BLaER1 (cell line): Measurements from ENCODE around the gene C1QL2.

Experiments used
- H3K27ac ChIP-seq: shearing (Covaris generic); formaldehyde crosslinking; 2 replicates; pipeline ENCODE4 v1.8.1; 2022
- H3K27me3 ChIP-seq: shearing (Covaris generic); formaldehyde crosslinking; 2 replicates; pipeline ENCODE4 v1.8.1; 2022
- H3K36me3 ChIP-seq: shearing (Covaris generic); formaldehyde crosslinking; 2 replicates; pipeline ENCODE4 v1.8.1; 2022
- H3K4me1 ChIP-seq: shearing (Covaris generic); formaldehyde crosslinking; 2 replicates; pipeline ENCODE4 v1.8.1; 2022
- H3K4me2 ChIP-seq: shearing (Covaris generic); formaldehyde crosslinking; 2 replicates; pipeline ENCODE4 v1.8.1; 2022
- H3K4me3 ChIP-seq: shearing (Covaris generic); formaldehyde crosslinking; 2 replicates; pipeline ENCODE4 v1.8.1; 2022
- H3K9ac ChIP-seq: shearing (Covaris generic); formaldehyde crosslinking; 2 replicates; pipeline ENCODE4 v1.8.1; 2022
- H3K9me3 ChIP-seq: shearing (Covaris generic); formaldehyde crosslinking; 2 replicates; pipeline ENCODE4 v1.8.1; 2022
- H4K20me1 ChIP-seq: shearing (Covaris generic); formaldehyde crosslinking; 2 replicates; pipeline ENCODE4 v1.8.1; 2022
- Cebpa-rat ChIP-seq: shearing (Covaris generic); IDR thresholded peaks from 2 replicates; pipeline ENCODE4 v1.8.1; 2022

C1QL2 gene

GRCh38 chr2:119179991-119180390, 21.4 kb upstream of the C1QL2 start:
- no peaks in the 10 kb centered on the region for H3K36me3 ChIP-seq
- H3K4me2 ChIP-seq: no peak overlapping the region
- no peak overlapping the region for H3K4me3 ChIP-seq
- no peak overlapping the region for H3K27ac ChIP-seq
- TF ChIP-seq Cebpa-rat: no peak
- H3K9me3 ChIP-seq: no peaks in the 10 kb centered on the region
- no peak overlapping the region for H3K9ac ChIP-seq
- H4K20me1 ChIP-seq: no peaks in the 10 kb centered on the region
- H3K4me1 ChIP-seq: no peaks in the 10 kb centered on the region
- H3K27me3 ChIP-seq: no peaks in the 10 kb centered on the region

- H4K20me1 ChIP-seq: no peaks in the 10 kb centered on the region
- no peak for TF ChIP-seq Cebpa-rat
- H3K9me3 ChIP-seq: no peaks in the 10 kb centered on the region
- H3K4me2 ChIP-seq: no peak overlapping the region
- no peaks in the 10 kb centered on the region for H3K36me3 ChIP-seq
- no peak overlapping the region for H3K9ac ChIP-seq
- H3K4me3 ChIP-seq: no peak overlapping the region
- H3K27ac ChIP-seq: no peak overlapping the region
- H3K27me3 ChIP-seq: no peaks in the 10 kb centered on the region
- H3K4me1 ChIP-seq: no peaks in the 10 kb centered on the region
These were observed 20.7 kb upstream of the C1QL2 start for GRCh38 chr2:119179202-119179601.

- H3K36me3 ChIP-seq: no peaks in the 10 kb centered on the region
- H3K27me3 ChIP-seq: no peaks in the 10 kb centered on the region
- no peak for TF ChIP-seq Cebpa-rat
- no peaks in the 10 kb centered on the region for H3K4me1 ChIP-seq
- H3K27ac ChIP-seq: no peak overlapping the region
- no peak overlapping the region for H3K4me3 ChIP-seq
- H3K4me2 ChIP-seq: no peak overlapping the region
- H3K9me3 ChIP-seq: no peaks in the 10 kb centered on the region
- no peak overlapping the region for H3K9ac ChIP-seq
- H4K20me1 ChIP-seq: no peaks in the 10 kb centered on the region
These were observed 20.2 kb upstream of the C1QL2 start for GRCh38 chr2:119178776-119179175.

- Histone ChIP-seq H3K4me1 (no peaks in the 10 kb centered on the region), H3K36me3 (no peaks in the 10 kb centered on the region), H3K9me3 (no peaks in the 10 kb centered on the region), H3K4me3 (no peak overlapping the region), H3K9ac (no peak overlapping the region), H4K20me1 (no peaks in the 10 kb centered on the region), H3K4me2 (no peak overlapping the region), H3K27me3 (no peaks in the 10 kb centered on the region), H3K27ac (no peak overlapping the region)
- no peak for TF ChIP-seq Cebpa-rat
These were observed 19.3 kb upstream of the C1QL2 start for GRCh38 chr2:119177838-119178190.

GRCh38 chr2:119177171-119177837, 18.8 kb upstream of the C1QL2 start:
- no peaks in the 10 kb centered on the region for H3K9me3 ChIP-seq
- no peaks in the 10 kb centered on the region for H3K4me1 ChIP-seq
- no peaks in the 10 kb centered on the region for H4K20me1 ChIP-seq
- H3K27me3 ChIP-seq: no peaks in the 10 kb centered on the region
- no peak overlapping the region for H3K4me3 ChIP-seq
- TF ChIP-seq Cebpa-rat: no peak
- H3K4me2 ChIP-seq: no peak overlapping the region
- no peaks in the 10 kb centered on the region for H3K36me3 ChIP-seq
- no peak overlapping the region for H3K27ac ChIP-seq
- no peak overlapping the region for H3K9ac ChIP-seq

GRCh38 chr2:119175517-119175916, 17.0 kb upstream of the C1QL2 start:
- Histone ChIP-seq H3K36me3 (no peaks in the 10 kb centered on the region), H3K27ac (no peak overlapping the region), H3K4me1 (no peaks in the 10 kb centered on the region), H3K4me2 (no peak overlapping the region), H3K9me3 (no peaks in the 10 kb centered on the region), H3K27me3 (no peaks in the 10 kb centered on the region), H4K20me1 (no peaks in the 10 kb centered on the region), H3K4me3 (no peak overlapping the region), H3K9ac (no peak overlapping the region)
- TF ChIP-seq Cebpa-rat: no peak

GRCh38 chr2:119174993-119175347, 16.4 kb upstream of the C1QL2 start:
- Histone ChIP-seq H4K20me1 (no peaks in the 10 kb centered on the region), H3K27me3 (no peaks in the 10 kb centered on the region), H3K4me2 (no peak overlapping the region), H3K4me1 (no peaks in the 10 kb centered on the region), H3K4me3 (no peak overlapping the region), H3K9me3 (no peaks in the 10 kb centered on the region), H3K36me3 (no peaks in the 10 kb centered on the region), H3K27ac (no peak overlapping the region), H3K9ac (no peak overlapping the region)
- TF ChIP-seq Cebpa-rat: no peak

GRCh38 chr2:119174216-119174992, 15.9 kb upstream of the C1QL2 start:
- H3K4me3 ChIP-seq: no peak overlapping the region
- no peaks in the 10 kb centered on the region for H3K36me3 ChIP-seq
- no peak overlapping the region for H3K27ac ChIP-seq
- H3K4me1 ChIP-seq: no peaks in the 10 kb centered on the region
- H4K20me1 ChIP-seq: no peaks in the 10 kb centered on the region
- H3K4me2 ChIP-seq: no peak overlapping the region
- no peaks in the 10 kb centered on the region for H3K27me3 ChIP-seq
- no peaks in the 10 kb centered on the region for H3K9me3 ChIP-seq
- H3K9ac ChIP-seq: no peak overlapping the region
- TF ChIP-seq Cebpa-rat: no peak

GRCh38 chr2:119173556-119174060, 15.1 kb upstream of the C1QL2 start:
- H3K9me3 ChIP-seq: no peaks in the 10 kb centered on the region
- no peaks in the 10 kb centered on the region for H4K20me1 ChIP-seq
- H3K36me3 ChIP-seq: no peaks in the 10 kb centered on the region
- H3K27me3 ChIP-seq: no peaks in the 10 kb centered on the region
- TF ChIP-seq Cebpa-rat: no peak
- H3K4me1 ChIP-seq: no peaks in the 10 kb centered on the region
- H3K9ac ChIP-seq: no peak overlapping the region
- H3K4me3 ChIP-seq: no peak overlapping the region
- H3K4me2 ChIP-seq: no peak overlapping the region
- H3K27ac ChIP-seq: no peak overlapping the region

- Histone ChIP-seq H3K9me3 (no peaks in the 10 kb centered on the region), H3K4me2 (no peak overlapping the region), H3K27me3 (no peaks in the 10 kb centered on the region), H3K36me3 (no peaks in the 10 kb centered on the region), H3K4me3 (no peak overlapping the region), H3K27ac (no peak overlapping the region), H3K4me1 (no peaks in the 10 kb centered on the region), H3K9ac (no peak overlapping the region), H4K20me1 (no peaks in the 10 kb centered on the region)
- TF ChIP-seq Cebpa-rat: no peak
These were observed 12.0 kb upstream of the C1QL2 start for GRCh38 chr2:119170504-119170903.
